Brain microvascular endothelial cell (primary cell): ENCODE data around the gene CARMIL1.

ENCODE experiments used
- DNase-seq: peaks from one replicate; pipeline ENCODE4 v3.0.0-alpha.2; 2020
- H3K27ac ChIP-seq: fragments of 250-450 bp; sonication (Bioruptor Pico); 2 replicates; pipeline ENCODE4 v1.5.1; 2020; ENCODE audit warnings: mild to moderate bottlenecking, moderate library complexity
- H3K27me3 ChIP-seq: fragments of 250-450 bp; sonication (Bioruptor Pico); replicated peaks from 2 replicates; pipeline ENCODE4 v1.5.1; 2020; ENCODE audit warnings: mild to moderate bottlenecking
- H3K36me3 ChIP-seq: fragments of 250-450 bp; sonication (Bioruptor Pico); replicated peaks from 2 replicates; pipeline ENCODE4 v1.5.1; 2020; ENCODE audit warnings: mild to moderate bottlenecking
- H3K4me3 ChIP-seq: 2 replicates; pipeline ENCODE4 v1.5.1; 2011; ENCODE audit warnings: low read depth, mild to moderate bottlenecking, control low read depth, low read length, moderate library complexity
- CTCF ChIP-seq: IDR thresholded peaks from 2 replicates; pipeline ENCODE4 v1.5.1; 2011; ENCODE audit warnings: low read depth, mild to moderate bottlenecking, moderate library complexity, low read length, control low read depth, inconsistent platforms; ENCODE audit errors: missing control alignments
- in situ Hi-C: cut with HindIII; loops from 2 replicates; pipeline ENCODE4 v1.10.0; 2017; ENCODE audit warnings: low sequenced_read_pairs, low pct_ligation_motif_present

Gene CARMIL1

GRCh38 chr6:25525078-25525477 lies 245.9 kb downstream of the CARMIL1 start:
- H3K4me3 ChIP-seq = no peak overlapping the region
- no peaks in the 10 kb centered on the region for H3K36me3 ChIP-seq
- DNase-seq = no peak
- in situ Hi-C loops = no loop called here
- TF ChIP-seq CTCF = no peak
- no peaks in the 10 kb centered on the region for H3K27me3 ChIP-seq
- no peak overlapping the region for H3K27ac ChIP-seq

- Histone ChIP-seq H3K27me3 (no peaks in the 10 kb centered on the region), H3K4me3 (no peak overlapping the region), H3K36me3 (no peaks in the 10 kb centered on the region), H3K27ac (no peak overlapping the region)
- in situ Hi-C loops = no loop called here
- TF ChIP-seq CTCF = no peak
- DNase-seq = no peak
These were observed 255.9 kb downstream of the CARMIL1 start for GRCh38 chr6:25534942-25535631.

- Histone ChIP-seq H3K4me3 (no peak overlapping the region), H3K27ac (no peak overlapping the region), H3K27me3 (no peaks in the 10 kb centered on the region), H3K36me3 (no peaks in the 10 kb centered on the region)
- no peak for DNase-seq
- no peak for TF ChIP-seq CTCF
- in situ Hi-C loops = no loop called here
These were observed 256.6 kb downstream of the CARMIL1 start for GRCh38 chr6:25535632-25536225.

- Histone ChIP-seq H3K4me3 (no peak overlapping the region), H3K27me3 (no peaks in the 10 kb centered on the region), H3K27ac (no peak overlapping the region), H3K36me3 (no peaks in the 10 kb centered on the region)
- no peak for TF ChIP-seq CTCF
- DNase-seq = no peak
- in situ Hi-C loops = no loop called here
These were observed 257.6 kb downstream of the CARMIL1 start for GRCh38 chr6:25536781-25537180.

- no peak for TF ChIP-seq CTCF
- no peak for DNase-seq
- in situ Hi-C loops = no loop called here
- Histone ChIP-seq H3K27ac (no peak overlapping the region), H3K36me3 (no peaks in the 10 kb centered on the region), H3K4me3 (no peak overlapping the region), H3K27me3 (no peaks in the 10 kb centered on the region)
These were observed 258.3 kb downstream of the CARMIL1 start for GRCh38 chr6:25537349-25538018.

GRCh38 chr6:25541228-25541627 lies 262.1 kb downstream of the CARMIL1 start:
- H3K27me3 ChIP-seq = no peaks in the 10 kb centered on the region
- no peak overlapping the region for H3K27ac ChIP-seq
- H3K36me3 ChIP-seq = no peaks in the 10 kb centered on the region
- no peak for DNase-seq
- no peak overlapping the region for H3K4me3 ChIP-seq
- no peak for TF ChIP-seq CTCF
- in situ Hi-C loops = no loop called here
